GM18519 (cell line): ENCODE data around the gene FSIP1.

Source experiments
- ATAC-seq: cut with Tn5 transposase; IDR thresholded peaks from one replicate; pipeline ENCODE4 v1.9.1; 2021; ENCODE audit warnings: mild to moderate bottlenecking, moderate library complexity; ENCODE audit not compliant: unreplicated experiment, low FRiP score

The FSIP1 gene

GRCh38 chr15:39792844-39793335, 10.2 kb upstream of the FSIP1 start:
- ATAC-seq, result no peak

GRCh38 chr15:39792025-39792843, 9.6 kb upstream of the FSIP1 start:
- ATAC-seq, result no peak

- ATAC-seq, result no peak
Observed at GRCh38 chr15:39789736-39790135, 7.1 kb upstream of the FSIP1 start.

- ATAC-seq, result no peak
Observed at GRCh38 chr15:39788800-39789565, 6.3 kb upstream of the FSIP1 start.

GRCh38 chr15:39788108-39788507, 5.5 kb upstream of the FSIP1 start:
- no peak for ATAC-seq

GRCh38 chr15:39787479-39787878, 4.8 kb upstream of the FSIP1 start:
- no peak for ATAC-seq

GRCh38 chr15:39786447-39787056, 3.9 kb upstream of the FSIP1 start:
- no peak for ATAC-seq

GRCh38 chr15:39785841-39786240, 3.2 kb upstream of the FSIP1 start:
- no peak for ATAC-seq

- ATAC-seq, result no peak
Observed at GRCh38 chr15:39785139-39785538, 2.5 kb upstream of the FSIP1 start.

- no peak for ATAC-seq
Observed at GRCh38 chr15:39784638-39785037, 2.0 kb upstream of the FSIP1 start.

- no peak for ATAC-seq
Observed at GRCh38 chr15:39784125-39784524, 1.5 kb upstream of the FSIP1 start.

- ATAC-seq, result no peak
Observed at GRCh38 chr15:39783244-39783820, 691 bp upstream of the FSIP1 start.

- no peak for ATAC-seq
Observed at GRCh38 chr15:39781967-39782302, 706 bp downstream of the FSIP1 start.

GRCh38 chr15:39781147-39781966, 1.3 kb downstream of the FSIP1 start:
- no peak for ATAC-seq

GRCh38 chr15:39778021-39778420, 4.6 kb downstream of the FSIP1 start:
- ATAC-seq, result no peak

GRCh38 chr15:39777496-39777895, 5.1 kb downstream of the FSIP1 start:
- ATAC-seq, result no peak

GRCh38 chr15:39776068-39776467, 6.6 kb downstream of the FSIP1 start:
- ATAC-seq, result no peak

- ATAC-seq, result no peak
Observed at GRCh38 chr15:39774688-39775267, 7.9 kb downstream of the FSIP1 start.

GRCh38 chr15:39770748-39771689, 11.6 kb downstream of the FSIP1 start:
- ATAC-seq, result no peak
